GOT3 (cell line): ENCODE data around the gene CALHM1.
A peak's percentile ranks its signal among the peaks of the same experiment; 100 is the strongest.

ENCODE experiments used
- DNase-seq: peaks from one replicate; lab custom pipeline; 2025; ENCODE audit warnings: mixed read lengths; lab: John Stamatoyannopoulos, UW

Gene CALHM1

DNA sequence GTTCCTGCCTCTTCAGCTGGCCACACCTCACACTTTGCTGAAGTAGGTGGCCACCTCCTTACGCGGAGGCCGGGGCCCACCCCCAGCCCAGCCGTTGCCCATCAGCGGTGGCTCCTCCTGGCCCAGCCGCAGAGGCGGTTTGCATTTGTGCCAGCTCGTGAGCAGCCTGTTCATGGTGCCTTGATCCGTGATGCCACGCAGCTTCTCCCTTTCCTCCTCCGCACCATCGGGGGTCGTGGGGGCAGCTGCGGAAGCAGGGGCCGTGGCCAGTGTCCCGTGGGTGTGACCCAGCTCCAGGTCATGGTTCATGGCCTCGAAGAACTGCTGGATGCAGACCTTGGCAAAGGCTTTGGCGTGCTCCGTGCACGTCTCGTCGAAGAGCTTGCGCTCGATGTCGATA lies 3.5 kb downstream of the CALHM1 start:
- no peak for DNase-seq

DNA sequence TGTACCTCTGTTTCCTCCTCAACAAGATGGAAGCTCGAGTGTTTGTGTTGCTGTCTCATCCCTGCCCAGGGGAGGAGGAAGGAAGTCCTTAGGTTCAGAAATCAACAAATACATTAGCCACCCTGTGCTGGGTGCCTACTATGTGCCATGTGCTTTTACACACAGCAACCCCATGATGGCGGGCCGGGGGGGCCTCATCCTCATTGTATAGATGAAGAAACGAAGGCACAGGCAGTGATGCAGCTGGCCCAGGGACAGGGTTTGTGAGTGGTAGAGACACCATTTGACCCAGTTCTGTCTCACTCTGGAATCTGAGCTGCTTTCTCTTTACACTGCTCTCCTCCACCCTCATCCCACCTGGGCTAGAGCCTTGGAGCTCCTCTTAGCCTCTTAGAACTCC lies 4.7 kb downstream of the CALHM1 start:
- DNase-seq, result no peak

DNA sequence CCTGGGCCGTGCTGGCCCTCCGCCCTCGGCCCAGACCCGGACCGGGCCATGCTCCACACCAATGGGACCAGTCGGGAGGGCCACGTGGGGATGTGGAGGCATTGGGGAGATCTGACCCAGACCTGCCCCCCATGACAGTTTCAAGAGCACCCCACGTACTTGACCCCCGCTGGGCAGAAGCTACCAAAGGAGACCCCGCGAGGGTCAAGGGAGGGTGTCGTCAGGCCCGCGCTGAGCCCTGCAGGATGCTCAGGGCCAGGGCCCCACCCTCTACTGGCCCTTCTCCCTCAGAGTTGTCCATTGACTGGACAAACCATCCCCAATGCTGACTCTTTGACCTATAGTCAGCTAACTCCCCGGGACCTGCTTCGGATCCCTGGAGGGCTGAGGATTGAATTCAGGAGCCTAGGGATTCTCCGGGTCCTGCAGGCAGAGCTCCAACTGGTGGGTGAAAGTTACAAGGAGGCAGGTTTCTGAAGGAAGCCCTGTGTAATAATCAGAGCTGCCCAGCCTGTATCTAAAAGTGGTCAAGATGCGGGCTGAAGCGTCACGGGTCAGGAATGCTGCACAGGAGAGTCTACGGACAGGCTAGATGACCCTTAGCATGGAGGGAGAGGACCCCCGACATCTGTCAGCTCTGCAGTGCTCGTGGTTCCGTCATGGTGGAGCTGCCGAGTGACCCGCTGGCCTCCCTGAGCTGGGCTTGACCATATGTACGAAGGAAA lies 6.0 kb downstream of the CALHM1 start:
- no peak for DNase-seq

DNA sequence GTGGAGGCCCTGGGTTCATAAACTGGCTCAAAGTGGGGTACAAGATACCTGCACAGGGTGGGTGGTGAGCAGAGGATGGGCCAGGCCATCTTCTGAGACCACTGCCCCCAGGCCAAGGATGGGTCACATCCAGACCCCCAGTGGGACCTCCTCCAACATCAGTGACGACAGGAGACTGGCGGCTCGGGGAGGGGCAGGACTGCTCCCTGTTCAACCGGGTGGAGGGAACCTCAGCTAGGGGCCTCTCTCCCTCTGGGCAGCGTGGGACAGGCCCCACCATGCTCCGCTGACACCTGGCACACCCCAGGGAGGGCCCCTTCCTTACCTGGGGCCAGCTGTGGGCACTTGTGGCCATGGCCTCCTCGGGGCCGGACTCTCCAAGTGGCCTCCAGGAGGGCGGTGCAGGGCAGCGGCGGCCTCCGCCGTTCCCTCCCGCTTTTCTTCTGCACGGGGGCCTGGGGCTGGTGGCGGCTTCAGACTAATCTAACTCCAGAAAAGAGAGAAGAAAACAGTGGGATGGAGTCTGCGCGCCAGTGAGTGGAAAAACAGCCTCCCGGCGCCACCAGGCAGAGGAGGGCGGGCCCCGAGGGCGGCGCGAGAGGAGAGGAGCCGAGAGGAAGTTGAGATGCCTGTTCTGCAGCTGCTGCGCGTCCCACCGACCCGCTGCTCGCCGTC lies 6.7 kb downstream of the CALHM1 start, which contains the start of gene CALHM2:
Gene CALHM2, minus strand, starts transcription at position 540 of the 675 bp plus-strand sequence. CDS start 2,429 bp downstream, outside the sequence.
- peak; percentile 18 for DNase-seq

DNA sequence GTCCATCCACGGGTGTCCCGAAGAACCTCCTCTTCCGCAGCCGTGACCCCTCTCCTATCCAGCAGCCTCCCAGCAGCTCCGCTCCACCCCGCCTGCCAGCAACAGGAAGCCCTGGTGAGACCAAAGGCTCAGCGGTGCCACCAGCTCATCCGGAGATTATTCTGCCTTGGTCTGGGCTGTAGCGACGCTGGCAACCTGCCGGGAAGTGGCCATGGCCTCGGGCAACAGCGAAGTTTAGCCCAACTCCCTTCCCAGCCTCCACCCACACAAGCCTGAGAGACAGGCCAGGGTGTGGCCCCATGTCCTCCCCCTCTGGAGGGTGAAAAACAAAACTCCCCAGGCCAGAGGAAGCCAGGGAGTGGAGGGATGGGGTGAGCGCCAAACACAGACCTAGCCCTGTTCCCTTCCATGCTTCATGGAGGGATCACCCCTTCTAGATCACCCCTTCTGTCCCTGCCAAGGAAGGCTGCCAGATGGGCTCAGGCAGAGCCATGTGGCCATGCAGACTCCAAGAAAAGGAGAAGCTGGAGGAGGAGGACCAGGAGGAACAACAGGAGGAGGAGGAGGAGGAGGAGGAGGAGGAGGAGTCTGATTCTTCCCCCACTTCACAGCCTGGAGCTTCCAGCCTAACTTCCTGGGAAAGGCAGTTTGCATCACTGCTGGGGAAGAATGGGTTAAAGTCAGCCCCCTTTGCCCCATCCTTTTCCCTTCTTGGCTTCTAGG lies 7.4 kb downstream of the CALHM1 start:
- DNase-seq, result no peak

DNA sequence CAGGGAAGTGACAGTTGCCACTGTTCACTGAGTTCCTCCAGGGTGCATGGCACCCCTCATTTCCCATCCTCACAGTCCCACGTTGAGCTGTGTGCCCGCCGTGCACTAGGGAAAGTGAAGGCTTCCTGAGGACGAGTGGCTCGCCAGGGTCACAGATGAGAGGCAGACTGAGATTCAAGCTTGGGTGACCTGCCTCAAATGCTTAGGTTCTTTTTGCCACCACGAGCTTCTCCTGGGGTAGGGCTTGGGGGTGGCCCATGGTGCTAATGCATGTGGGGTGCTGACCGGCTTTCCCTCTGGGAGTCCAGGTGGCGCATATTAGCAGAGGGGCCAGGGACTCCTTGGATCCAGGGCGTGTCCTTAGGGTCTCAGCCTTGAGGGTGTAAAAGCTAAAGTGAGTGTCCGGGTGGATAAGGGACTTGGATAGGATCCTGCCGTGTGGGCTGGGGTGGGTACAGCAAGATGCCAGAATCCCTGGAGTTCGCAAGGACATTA lies 8.5 kb downstream of the CALHM1 start:
- DNase-seq, result no peak

DNA sequence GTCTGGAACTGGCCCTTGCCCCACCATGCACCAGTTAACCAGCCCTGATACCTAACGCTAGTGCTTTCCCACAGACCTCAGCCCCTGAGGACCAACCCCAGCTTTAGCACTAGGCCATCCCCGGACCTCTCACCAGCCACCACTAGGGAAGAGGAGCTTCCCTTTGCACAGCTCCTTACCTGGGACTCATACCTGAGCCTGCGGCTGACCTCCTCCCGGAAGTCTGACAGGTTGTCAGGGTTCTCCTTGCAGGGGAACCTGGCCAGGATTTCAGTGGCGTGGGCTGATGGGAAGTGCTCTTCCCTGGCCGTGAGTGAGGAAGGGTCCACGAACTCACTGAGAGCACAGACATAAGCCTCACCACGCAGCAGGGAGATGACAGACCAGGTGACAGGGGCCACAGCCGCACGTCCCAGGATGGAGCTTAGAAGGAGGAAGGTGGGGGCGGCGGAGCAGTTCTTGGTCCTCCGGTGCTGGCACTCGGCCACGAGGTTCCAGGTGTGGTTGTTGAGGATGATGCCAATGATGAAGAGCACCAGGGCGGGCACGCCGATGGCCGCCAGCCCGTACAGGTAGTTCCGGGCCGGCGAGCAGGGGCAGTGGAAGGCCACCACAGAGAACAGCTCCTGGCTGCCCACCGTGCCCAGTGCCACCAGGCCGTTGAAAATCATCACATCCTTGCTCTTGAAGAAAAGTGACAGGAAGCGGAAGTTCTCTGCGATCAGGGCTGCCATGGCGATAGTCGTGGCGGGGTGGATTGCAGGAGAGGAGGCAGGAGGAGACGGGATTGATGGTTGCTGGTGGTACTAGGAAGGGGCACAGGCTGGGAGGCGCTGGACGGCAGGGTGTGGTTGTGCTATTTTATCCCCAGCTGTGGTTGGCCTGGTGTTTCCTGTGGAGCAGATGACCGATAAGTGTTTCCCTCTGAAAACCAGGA lies 9.2 kb downstream of the CALHM1 start:
- no peak for DNase-seq

DNA sequence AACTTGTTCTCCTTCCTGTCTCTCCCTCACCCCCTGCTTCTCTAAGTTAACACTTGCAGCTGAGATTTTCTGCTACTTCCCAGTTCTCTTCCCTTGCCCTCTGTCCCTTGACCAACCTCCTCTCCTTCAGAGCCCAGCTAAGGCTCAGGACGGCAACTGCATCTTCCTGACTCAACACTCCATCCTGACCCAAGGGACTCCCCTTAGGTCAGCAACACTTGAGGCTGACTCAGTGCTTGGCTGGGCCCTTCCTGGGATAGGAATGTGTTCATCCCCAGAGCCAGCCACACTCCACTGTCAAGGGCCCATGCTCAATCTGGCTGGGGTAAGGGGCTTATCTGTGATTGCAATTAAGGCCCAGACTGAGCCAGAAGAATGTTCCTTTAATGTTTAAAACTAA lies 10.0 kb downstream of the CALHM1 start:
- DNase-seq, result peak; percentile 48

DNA sequence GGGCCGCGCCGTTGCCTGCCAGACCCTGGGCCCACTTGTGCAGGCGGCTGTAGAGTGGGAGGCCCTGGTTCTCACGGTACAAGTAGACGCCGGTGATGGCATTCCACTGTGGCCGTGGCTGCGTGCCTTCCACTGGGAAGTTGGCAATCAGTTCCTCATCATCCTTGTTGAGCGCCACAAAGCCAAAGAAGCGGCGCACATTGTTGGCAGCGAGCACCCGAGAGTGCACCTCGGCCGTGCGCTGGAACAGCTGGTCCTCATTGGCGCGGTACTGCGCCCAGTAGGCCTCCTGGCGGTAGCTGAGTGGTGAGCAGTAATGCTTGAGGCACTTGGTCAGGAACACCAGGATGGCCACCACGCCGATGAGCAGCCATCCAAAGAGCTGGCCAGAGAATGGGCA lies 11.5 kb downstream of the CALHM1 start:
- no peak for DNase-seq

DNA sequence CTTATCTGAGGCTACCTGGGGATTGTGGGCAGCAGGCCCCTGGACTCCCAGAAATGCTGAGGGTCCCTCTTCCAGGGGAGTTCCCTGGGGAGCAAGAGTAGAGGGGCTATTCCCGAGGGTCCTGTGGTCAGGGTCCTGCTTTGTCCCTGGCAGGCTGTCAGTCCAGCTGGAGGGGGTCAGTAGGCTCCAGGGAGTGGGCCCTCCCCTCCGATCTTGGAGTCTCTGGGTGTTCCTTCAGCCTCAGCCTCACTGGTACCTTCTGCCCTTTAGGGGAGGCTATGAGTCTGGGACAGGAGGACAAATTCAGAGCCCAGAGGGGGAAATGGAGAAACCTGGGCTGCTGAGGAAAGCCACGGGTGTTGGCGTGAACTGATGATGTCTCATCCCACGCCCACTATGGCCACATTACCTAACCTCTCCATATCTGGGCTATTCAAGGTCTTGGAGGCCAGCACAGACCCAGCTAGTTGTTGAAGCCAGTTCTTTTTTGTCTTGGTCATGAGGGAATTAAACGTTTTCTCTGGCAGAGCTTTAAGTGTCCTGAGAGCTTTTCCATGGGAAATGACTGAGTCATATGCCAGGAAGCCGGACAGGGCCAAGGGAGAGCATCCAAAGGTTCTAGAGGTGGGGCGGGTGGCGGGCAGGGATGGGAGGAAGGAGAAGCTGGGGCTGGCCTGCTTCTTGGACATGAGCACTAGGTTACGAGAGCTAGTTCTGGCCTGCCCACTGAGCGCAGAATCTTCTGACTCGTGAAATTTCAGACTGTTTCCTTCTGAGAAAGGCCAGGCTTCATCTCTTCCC lies 12.7 kb downstream of the CALHM1 start:
- no peak for DNase-seq

DNA sequence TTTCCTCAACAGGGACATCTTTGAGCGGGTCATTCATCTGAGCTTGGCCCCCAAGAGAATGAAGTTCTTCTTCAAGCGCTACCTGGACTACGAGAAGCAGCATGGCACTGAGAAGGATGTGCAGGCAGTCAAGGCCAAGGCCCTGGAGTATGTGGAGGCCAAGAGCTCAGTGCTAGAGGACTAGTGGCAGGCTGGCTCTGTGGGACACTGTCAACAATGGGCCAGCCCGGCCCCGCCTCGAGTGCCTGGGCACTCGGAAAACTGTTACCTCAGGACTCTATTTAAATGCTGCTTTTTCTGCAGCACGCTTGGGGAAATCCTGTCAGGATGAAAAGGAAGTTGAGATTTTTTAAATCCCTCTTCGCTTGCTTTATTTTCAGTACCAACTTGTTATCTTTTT lies 13.3 kb downstream of the CALHM1 start:
- DNase-seq, result no peak

DNA sequence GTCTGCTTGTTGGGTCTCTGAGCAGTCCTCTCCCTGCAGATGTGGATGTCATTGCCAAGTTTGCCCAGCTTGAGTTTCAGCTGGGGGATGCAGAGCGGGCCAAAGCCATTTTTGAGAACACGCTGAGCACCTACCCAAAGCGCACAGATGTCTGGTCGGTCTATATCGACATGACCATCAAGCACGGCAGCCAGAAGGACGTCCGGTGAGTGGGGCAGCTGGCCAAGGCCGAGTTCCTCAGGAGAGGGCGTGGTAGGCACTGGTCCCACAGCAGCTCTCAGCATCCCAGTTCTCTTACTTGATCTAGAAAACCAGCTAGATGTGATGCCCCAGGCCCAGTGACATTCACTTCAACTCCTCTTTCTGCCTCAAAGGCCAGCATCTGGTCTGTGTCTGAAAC lies 14.2 kb downstream of the CALHM1 start:
- DNase-seq, result no peak

DNA sequence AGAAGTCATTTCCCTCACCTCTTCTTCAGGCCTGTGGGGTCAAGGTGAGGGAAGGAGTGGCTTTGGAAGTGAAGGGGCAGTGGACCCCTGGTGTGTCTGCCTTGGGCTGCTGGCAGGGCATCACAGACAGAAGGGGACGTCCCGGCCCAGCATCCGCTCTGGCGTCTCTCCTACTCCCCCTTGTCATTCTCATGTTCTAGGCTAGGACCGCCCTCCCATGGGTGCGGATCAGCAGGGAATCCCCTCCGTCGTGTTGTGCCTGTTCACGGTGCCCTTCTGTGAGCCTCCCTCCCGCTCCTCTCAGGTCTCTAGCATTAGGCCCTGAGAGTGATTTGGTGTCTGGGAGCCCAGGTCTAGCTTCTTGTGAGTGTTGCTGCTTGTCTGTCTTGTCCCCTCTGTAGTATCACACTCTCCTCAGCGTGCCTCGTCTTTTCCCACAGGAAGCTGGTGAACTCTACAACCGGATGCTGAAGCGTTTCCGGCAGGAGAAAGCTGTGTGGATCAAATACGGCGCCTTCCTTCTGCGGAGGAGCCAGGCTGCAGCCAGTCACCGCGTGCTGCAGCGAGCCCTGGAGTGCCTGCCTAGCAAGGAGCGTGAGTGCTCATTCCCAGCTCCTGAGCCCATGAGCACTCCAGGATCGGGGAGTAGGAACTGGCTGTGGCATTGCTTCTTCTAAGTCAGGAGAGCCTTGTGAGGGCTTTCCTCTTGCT lies 15.1 kb downstream of the CALHM1 start:
- no peak for DNase-seq

DNA sequence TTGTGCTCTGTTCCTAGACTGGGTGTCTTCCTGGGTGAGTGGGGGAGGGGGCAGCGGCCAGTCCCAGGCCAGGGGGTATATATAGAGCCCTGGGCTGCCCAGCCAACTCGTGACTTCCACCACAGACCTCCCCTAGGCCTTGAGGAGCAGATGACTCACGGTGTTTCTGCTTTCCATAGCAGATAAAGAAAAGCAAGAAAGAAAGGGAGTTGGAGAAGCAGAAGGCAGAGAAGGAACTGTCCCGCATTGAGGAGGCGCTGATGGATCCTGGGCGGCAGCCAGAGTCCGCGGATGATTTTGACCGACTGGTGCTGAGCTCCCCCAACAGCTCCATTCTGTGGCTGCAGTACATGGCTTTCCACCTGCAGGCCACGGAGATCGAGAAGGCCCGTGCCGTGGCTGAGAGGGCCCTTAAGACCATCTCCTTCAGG lies 16.7 kb downstream of the CALHM1 start:
- DNase-seq, result no peak

DNA sequence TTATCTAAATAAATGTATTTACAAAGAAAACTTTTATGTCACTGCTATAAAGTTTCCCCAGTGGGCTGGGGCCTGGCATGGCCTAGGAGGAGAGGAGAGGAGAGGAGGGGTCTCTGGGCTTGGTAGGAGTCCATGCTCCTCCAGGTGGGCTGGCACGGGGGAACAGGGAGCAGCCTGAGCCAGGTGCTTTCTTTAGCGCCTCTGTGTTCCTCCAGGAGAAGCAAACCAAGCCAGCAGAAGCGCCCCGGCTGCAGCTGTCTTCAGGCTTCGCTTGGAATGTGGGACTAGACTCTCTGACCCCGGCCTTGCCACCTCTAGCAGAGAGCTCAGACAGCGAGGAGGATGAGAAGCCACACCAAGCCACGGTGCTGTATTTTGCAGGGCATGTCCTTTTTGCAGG lies 17.1 kb downstream of the CALHM1 start:
- no peak for DNase-seq

DNA sequence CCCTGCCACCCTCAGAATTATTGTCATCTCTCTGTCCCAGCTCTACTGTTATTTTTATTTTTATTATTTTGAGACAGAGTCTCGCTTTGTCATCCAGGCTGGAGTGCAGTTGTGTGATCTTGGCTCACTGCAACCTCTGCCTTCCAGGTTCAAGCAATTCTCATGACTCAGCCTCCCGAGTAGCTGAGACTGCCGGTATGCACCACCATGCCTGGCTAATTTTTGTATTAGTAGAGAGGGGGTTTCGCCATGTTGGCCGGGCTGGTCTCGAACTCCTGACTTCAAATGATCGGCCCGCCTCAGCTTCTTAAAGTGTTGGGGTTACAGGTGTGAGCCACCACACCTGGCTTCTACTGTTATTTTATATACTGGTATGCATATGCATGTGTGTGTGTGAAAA lies 17.5 kb downstream of the CALHM1 start:
- DNase-seq, result no peak

DNA sequence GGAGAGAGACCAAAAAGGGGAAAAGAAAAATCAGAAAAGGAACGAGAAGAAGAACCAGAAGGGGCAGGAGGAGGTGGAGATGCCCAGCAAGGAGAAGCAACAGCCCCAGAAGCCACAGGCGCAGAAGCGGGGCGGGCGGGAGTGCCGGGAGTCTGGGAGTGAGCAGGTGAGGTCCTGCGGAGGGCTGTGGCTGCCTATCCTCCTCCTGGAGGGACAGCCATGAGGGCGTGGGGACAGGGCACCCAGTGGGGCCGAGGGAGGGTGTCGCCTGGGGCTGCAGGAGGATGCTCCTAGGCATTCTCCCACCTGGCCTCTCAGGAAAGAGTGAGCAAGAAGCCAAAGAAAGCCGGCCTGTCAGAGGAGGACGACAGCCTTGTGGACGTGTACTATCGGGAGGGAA lies 18.3 kb downstream of the CALHM1 start:
- DNase-seq, result no peak

DNA sequence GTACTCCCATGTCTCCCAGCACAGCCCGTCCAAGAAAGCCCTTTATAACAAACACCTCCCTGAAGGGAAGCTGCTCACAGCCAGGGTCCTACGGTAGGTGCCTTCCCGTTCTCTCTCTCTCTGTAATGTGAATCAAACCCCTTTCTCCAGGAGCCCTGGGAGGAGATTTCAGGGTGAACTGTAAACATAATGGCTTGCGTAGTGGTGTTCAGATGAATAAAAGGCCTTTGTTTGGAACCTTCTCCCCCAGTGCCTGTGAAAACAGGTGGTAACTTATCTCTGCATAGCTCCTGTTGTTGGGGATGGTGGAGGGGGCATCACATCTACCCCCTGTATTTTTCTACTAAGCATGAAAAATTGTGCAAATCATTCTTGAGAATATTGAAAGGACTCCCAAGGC lies 18.9 kb downstream of the CALHM1 start:
- no peak for DNase-seq

DNA sequence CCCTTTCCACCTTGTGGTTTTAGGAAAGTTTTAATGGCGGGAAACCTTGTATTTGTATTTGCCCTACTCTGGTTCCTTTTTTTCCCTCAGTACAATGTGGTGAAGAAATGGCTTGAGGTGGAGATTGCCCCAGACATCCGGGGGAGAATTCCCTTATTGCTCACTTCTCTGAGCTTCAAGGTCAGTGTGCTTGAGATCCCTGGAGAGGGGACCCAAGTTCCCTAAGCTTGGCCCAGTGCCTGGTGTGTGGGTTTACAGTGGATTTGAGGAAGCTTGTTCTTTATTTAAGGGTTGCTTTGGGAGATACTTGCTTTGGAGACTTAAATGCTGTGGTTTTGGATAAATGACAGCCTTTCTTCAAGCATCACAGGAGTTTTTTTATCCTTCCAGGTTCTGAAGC lies 24.8 kb downstream of the CALHM1 start:
- no peak for DNase-seq

DNA sequence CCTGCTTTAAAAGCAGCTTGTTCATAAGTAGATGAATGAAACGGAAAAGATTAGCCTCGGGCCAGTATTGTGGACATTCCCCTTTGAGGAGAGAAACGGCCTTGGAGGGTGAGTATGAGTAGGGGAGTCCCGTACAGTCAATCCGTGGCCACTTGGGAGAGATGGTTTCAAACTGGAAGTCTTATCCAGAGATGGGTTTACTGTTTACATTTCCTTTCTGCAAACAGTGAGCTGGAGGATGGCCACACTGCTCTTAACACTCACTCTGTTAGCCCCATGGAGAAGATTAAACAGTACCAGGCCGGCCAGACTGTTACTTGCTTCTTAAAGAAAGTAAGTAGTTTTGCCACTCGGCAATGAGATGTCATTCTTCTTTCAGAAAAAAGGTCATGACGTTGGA lies 26.8 kb downstream of the CALHM1 start:
- DNase-seq, result no peak
